HG02981 (cell line): ENCODE results near the gene KCNJ15.
A peak's percentile ranks its signal among the peaks of the same experiment; 100 is the strongest.

Source experiments
- ATAC-seq: cut with Tn5 transposase; IDR thresholded peaks from one replicate; pipeline ENCODE4 v1.9.1; 2021; ENCODE audit warnings: mild to moderate bottlenecking, moderate library complexity; ENCODE audit not compliant: unreplicated experiment

KCNJ15 gene

DNA sequence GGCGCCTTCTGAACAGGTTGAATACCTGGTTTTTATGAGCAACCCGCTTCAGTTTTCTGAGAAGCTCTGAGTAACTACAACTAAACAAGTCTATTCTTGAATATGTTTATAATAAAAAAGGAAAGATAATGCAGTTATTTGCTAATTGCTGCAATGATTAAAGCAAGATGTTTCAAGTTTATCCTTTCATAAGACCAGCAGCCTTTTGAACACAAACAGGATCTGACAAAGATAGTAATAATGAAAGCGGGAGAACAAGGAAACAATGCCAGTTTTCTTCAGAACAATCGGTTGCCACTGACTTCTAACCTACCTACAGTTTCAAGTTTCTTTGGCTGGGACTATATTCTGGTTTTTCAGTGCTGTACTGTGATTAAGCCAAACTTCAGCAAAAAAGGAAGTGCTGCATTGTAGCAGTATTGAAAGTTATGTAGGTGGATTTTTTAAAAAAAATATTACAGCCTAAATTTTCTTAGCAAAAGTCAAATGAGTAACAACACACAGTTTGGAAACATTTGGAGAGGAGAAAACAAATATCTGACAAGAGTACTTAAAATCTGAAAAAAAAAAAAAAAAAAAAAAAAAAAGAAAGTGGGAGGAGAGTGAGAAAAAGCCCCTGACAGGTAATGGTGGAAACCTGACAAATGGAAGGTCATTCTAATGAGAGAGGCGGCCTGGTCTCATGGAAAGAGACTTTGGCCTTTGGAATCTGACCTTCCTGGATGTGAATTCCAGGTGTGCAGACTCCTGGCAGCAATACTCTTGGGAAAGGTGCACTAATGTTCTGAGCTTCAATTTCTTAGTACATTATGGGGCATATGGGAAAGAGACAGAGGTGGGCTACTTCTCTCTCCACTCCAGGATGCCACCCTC, 11.4 kb downstream of the KCNJ15 start:
- ATAC-seq = no peak

DNA sequence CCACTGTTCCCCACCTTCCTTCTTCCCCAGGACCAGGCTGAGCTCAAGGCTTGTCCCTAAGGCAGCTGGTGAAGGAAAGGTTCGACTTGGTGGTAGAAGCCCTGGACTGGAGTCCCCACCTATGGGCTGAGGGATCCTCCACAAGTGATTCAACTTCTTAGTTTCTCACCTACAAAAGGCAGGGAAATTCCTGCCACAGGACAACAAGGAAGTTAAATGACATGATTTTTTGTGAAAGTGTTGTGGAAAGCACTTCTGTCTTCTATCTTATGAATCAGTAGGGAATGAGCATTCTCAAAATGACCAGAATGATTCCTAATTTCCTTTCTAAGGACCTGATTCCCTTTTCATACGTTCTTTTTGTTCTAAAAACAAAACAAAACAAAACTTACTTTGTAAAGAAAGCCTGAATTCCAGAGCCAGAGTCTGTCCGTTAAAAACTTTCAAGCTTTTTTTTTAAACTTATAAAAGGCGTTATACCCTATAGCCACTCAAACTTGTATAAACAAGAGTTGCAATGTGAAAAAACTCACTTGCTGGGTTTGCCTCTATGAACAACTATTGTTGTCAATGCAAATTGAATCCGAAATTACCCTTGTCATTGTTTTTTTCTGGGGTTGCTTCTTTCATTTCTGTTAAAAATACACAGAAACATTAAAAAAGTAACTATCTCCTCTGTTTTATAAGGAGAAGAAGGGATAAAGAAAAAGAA, 12.2 kb downstream of the KCNJ15 start:
- peak; percentile 35 for ATAC-seq

DNA sequence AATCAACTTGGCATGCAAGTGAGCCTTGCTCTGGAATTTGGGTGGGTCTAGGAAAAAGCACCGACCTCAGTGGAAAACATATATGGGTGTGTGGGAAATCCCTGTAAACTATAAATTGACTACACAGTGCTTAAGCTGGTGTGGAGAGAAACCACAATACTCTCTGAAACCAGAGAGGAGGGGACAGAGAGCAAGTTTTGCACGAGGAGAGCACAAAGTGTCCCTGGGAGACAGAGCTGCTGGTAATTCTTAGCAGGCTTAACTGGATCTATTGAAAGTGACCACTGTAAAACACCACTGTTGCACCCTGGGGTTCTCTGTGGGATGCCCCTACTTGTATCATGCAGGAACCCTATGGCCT, 12.8 kb downstream of the KCNJ15 start:
- ATAC-seq = peak; percentile 66

DNA sequence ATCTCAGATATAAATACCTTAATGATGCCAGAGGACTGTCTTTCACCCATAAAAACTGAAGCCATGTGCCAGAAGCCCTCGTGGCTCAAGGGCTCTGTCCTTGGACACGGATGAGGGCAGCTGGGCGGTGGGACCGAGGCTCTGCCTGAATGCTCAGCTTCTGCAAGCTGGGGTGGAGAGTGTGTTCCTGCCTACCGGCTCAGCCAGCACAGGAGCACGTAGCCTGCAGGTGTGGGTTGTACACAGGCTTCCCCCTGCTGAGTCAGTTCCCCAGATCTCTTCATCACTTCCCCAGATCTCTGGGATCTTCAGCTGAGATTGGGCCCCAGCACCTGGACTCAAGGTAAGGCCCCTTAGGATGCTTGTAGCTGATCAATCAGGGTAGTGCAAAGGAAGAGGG, 15.4 kb downstream of the KCNJ15 start:
- no peak for ATAC-seq

DNA sequence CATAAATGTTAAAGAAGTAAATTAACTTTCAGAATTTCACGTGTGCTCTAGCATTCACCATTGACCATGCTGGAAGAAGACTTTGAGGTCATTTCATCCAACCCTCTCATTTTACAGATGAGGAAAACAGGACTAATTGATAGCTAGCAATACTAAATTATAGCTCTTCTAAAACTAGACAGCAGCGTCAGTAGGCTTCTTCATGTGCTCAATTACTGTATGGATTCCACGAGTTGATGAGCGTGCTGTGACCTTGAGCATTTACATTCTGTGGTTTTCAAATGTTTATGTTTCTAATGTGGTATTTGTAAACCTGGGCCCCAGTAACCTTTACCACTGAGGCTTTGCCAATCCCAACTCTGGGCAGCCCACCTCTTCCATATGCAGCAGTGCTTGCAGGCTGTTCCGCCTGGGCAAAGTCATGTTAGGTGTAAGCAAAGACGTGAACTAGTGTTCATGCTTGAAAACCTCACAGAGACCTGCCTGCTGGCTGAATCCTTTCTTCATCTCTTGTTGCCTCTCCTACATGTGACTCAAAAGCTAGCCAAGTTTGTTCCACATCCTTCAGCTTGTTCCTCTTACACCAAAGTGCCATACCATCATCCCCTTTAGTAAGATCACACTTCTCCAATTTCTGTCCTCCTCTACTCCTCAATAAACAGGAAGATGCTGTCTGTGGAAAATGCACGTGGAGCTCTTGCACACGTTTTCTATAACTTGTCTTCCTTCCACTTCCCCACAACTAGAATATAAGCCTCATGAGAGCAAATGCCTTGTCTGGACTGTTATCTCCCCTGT, 17.2 kb downstream of the KCNJ15 start:
- ATAC-seq = no peak

DNA sequence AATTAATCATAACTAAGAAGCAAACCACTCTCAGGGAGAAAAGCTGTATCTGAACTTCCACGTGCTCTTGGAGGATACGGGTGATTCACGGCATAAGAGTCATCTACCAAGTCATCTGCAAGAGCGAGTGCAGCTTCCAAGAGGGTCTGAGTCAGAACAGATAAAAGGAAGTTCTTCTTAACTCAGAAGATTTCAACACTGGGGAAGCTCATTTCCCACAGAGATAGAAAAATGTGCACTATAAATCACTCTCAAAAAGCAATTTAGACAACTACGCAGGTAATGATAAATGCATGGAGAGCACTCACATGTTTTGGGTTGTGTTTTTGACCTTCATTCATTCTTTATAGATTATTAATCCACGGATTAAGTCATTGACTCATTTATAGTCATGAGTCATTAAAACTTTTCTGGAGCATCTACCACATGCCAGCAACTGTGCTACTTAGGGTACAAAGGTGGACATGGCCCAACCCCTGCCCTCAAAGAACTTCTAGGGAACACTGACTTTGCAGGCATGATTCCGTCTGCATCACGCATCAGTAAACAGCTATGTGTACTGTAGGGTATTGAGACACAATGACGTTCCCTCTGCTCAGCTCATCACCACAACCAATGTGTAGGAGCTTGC, 20.8 kb downstream of the KCNJ15 start:
- no peak for ATAC-seq

DNA sequence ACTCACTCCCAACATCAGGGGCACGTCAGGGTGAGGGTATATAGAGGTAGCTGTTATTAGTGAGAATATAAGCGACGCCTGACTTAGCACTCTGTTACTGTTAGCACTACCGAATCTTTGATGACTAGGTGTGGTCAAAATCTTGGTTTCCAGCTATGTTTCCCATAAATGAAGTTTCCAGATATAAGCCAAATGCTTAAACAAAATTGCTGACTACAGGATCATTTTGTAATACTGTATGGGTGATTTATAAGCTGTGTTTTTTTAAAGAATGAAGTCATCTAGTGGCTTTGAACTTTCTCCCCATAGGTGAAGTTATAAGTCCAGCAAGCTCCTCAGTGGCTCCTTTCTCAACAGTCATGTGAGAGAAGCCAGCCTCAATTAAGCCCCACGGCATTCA, 23.7 kb downstream of the KCNJ15 start:
- ATAC-seq = no peak

DNA sequence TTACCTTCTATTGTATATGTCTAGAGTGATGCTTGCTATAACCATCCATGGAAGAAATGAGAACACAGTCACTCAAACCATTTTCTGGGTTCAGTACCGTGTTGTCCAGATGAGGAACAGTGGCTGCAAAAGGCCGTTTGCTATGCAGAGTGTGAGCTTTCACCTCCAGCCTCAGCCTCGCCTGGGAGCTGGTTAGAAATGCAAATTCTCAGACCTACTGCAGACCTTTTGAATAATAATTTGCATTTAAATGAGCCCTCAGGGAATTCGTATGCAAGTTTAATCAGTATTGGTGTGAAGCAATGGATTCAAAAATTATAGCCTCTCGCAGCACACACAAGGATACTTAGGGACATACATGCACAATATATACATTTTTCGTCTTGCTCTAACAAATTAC, 24.1 kb downstream of the KCNJ15 start:
- no peak for ATAC-seq

DNA sequence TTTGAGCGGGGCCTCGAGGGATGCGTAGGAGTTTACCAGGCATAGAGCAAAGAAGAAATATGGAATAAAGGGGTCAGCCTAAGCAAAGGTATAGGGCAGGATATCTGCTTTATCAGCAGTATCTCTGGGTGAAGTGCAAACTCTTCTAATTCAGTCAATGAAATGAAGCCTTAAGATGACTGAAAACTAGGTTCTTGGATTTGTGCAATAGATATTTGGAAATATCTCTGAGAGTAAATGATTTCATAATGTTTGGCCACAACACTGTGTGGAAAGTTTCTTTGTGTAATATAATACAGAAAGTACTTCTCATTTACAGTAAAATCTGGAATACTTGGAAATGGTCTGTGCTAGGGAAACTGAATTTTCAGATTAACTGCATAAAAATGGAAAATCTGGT, 26.1 kb downstream of the KCNJ15 start:
- no peak for ATAC-seq

DNA sequence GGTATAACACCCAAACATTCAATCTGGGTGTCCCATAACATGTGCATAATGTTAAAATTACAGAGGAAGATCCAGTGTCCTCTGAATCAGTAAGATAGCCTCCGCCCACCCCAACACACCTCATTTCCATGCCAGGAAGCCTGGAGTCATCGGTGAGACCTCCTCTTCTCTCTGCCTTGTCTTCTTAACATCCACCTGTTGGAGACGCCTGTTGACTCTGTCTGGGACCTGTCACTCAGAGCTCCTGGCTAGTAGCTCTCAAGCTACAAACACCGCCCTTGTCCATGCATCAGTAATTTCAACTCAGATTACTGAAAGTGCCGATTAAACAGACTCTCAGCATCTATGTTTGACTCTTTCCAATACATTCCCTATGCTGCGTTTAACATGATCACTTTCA, 27.4 kb downstream of the KCNJ15 start:
- ATAC-seq = no peak

DNA sequence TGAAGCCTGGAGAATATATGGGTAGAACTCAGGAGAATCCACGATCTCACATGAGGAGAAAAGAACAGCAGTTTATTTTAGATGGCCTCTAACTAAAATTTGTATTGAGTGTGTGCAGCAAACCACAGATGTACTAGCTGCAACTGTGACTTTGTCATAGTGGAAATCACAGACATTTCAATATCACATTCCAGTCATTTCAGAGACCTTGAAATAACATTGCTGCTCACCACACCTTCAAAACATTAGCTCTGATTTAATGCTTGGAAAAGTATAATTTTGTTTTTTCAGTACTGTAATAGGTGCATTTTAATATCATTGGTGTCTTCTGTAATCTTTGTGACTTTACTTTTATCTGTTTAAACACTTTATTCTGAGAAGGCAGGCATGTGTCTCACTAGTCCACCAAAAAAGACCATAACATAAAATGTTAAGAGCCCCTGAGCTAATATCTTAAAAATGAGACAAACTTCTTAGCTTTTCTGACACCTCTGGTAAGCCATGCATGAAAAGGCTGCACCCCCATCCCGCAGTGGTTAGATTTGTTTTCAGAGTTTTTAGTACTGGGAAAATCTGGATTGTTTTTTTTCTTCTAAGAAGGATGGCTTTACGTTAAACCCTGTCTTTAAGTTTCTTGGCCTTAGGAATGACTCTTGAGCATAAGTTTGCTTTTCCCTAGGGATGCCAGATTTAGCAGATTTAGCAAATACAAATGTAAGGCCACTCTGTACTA, 30.1 kb downstream of the KCNJ15 start:
- no peak for ATAC-seq

DNA sequence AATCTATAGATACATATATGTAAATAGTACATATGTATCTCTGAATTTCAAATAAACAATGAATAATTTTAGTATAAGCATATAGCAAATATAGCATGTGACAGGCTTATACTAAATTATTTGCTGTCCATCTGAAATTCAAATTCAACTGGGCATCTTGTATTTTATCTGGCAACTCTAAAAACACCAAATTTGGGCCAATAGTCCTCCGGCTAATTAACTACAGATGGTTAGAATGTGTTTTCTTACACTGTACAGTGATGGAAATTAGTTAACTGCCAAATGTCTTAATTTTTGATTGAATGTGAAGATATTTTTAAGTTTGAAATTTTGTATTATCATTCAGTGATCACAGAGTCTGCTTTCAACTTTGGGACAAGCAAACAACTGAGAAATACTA, 30.7 kb downstream of the KCNJ15 start:
- ATAC-seq = no peak

DNA sequence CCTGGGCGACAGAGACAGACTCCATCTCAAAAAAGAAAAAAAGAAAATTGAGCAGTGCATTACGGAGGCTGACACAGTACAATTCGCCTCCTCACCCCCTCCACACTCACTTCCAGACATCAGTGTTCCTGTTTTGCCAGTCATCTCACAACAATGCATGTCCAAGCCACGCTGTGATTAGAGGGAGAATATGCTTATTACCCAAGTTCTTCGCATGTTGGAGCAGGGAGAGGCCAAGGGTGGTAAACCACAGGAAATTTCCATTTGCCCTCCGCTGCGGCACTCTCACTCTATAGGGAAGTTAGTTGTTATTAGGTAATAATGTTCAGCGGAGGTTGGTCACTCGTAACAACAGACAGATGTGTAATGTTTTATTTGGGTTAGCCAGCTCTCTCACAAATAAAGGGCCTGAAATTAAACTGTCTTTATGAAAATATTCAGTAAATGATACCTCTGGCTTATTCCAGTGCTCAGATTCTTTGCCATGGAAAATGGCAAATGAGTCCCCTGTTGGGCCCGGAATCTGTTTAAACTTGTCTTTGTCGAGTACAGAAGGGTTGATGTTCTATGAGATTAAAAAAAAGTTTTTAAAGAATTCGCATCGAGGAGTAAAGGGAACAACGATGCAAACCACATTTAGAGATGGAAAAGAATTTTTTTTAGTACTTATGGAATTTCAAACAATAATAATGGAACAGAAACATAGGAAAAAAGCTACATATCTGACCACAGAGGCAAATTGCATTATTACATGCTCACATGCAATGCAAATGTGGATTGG, 33.1 kb downstream of the KCNJ15 start:
- ATAC-seq = no peak

DNA sequence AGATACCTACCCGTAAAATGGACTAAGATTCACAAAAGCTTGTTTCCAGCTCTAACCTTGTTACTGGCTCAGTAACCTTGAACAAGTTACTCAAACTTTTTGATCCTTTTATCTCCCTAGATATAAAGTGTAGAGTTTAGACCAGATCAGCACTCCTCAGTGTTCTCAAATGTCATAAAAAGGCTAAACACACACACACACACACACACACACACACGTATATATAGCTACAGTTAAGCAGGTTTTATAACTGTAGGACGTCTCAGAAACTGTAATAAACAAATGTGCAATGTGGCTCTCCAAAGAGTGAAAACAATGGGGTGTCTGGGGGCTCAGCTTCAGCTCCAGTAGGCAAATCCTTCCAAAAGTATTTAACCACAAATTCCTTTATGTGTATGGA, 34.0 kb downstream of the KCNJ15 start:
- ATAC-seq = no peak

DNA sequence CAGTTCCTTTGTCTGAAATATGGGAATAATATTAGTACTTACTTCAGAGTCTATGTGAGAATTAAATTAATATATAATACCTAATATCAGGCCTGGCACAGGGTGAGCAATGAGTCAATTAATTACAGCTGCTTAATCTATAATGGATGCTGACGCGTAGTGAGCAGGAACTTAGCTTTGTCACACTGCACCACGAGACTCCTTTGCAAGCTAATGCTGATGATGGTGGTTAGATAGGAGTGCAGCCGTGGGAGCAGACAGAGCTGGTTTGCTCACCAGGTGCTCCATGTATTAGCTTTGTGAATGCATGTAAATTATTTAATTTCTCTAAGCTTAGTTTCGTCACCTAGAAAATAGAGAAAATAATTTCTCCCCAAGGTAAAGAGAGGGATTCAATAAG, 35.1 kb downstream of the KCNJ15 start:
- ATAC-seq = no peak

DNA sequence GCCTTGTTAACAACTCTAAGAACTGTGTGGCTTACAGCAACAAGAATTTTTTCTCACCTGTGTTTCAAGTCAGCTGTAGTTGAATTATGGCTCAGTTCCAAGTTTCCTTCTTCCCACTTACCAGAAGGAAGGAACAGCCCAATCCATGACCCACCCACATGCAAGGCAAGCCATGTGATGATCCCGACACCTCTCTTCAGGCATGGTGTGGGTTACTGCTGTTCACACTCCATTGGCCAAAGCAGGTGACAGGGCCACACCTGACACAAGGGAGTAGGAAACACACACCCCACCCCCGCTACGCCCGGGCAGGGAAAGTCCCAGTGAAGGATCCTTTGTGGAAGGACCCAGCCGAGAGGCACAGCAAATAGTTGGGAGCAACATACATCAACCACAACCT, 36.3 kb downstream of the KCNJ15 start:
- ATAC-seq = no peak

DNA sequence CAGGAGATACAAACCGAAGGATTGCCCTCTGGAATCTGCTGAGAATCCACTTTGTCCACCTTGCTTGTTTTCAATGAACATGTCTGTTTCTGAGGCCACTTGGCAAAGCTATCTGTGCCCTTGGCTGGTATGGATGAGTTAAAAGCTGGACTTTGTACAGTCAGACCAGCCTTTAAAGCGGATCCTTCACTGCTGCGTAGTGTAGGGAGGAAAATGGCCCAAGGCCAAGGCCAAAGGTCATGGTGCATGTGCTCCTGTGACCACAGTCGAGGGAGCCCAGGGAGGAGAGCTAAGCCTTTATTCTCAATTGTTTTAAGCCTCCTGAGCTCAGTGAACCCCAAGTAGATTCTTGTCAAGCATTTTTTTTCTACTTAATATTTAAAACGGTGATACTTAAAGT, 37.0 kb downstream of the KCNJ15 start:
- ATAC-seq = no peak

DNA sequence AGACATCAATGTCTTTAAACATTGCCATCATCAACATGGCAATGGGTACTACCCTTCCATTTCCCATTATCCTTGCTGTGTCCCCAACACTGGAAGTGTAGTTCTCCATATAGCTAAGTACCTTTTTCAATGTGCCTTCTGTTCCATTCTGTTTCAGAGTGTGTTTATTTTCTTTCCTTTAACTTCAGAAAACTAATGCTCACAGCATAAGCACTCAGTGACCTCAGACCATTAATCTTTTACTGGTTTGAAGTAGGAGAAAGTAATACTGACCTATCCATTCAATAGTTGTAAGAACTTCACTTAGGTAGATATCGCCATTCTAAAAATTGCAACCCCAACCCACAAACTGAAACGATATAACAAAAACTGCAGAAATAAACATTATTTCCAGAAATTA, 37.8 kb downstream of the KCNJ15 start:
- ATAC-seq = no peak

DNA sequence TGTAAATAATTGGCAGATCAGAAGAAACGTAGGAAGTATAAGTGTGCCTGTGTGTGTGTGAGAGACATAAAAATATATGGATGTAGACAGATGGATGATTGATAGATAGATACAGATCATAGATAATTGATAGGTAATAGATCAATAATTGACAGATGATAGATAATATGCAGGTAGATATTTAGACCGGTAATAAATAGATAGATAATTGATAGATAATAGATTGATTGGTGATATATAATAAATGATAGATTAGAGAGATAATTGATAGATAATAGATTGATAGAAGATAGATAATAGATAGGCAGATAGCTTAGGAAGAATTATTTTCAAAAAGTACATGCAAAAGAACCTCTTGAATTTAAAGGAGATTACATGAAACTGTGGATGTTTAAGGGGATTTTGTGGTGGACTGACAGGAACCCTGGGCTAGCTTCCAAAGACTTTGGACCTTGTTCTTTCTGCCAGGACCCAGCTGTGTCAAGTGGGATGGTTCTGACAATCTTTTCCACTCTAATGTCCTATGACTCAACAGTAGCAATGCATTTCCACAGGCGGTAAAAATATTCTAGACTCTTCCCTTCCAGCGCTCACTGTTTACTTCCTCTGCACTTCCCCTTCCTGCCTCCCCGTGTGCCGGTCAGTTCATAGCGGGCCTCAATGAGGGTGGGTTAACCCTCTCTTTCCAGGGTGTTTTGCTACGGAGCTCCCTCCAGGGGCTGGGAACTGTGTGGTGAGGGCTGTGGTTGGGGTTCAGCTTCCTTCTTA, 39.4 kb downstream of the KCNJ15 start:
- no peak for ATAC-seq
